Naive B cell (primary cell): ENCODE data around the gene KCNMB2. TPM values are rescaled to one million over a fixed set of nuclear protein-coding genes. Genes with fewer than 3 reads are reported as not detected.
"Not testable (repeated sequence)": the region's sequence is repeated elsewhere in the genome, so short reads cannot be mapped to it uniquely, and the experiment has no call there.

Source experiments
- ATAC-seq, 2 donors: fragments of 150-1000 bp; cut with Tn5 transposase; 2 replicates each; pipeline ENCODE4 v1.10.0; 2021; ENCODE audit warnings: low read depth in 2 of 2, mild to moderate bottlenecking in 2 of 2, moderate library complexity in 2 of 2
- DNase-seq: peaks from one replicate; pipeline ENCODE4 v3.0.0; 2022
- H3K27ac Mint-ChIP-seq, 6 donors: one replicate each; pipeline ENCODE4 v1.8.0; 2020 to 2022; ENCODE audit warnings: mild to moderate bottlenecking in 6 of 6, mixed read lengths in 6 of 6, moderate library complexity in 5 of 6, inconsistent platforms in 2 of 6
- H3K27me3 Mint-ChIP-seq, 3 donors: one replicate each; pipeline ENCODE4 v1.8.0; 2021 to 2022; ENCODE audit warnings: mixed read lengths in 3 of 3, mild to moderate bottlenecking in 1 of 3
- H3K36me3 Mint-ChIP-seq, 2 donors: one replicate each; pipeline ENCODE4 v1.8.0; 2020 to 2022; ENCODE audit warnings: mixed read lengths in 2 of 2, inconsistent platforms in 1 of 2, mild to moderate bottlenecking in 1 of 2
- H3K4me1 Mint-ChIP-seq, 3 donors: one replicate each; pipeline ENCODE4 v1.8.0; 2020 to 2022; ENCODE audit warnings: mixed read lengths in 3 of 3, inconsistent platforms in 1 of 3, mild to moderate bottlenecking in 1 of 3, moderate library complexity in 1 of 3
- H3K4me3 Mint-ChIP-seq, 8 donors: one replicate each; pipeline ENCODE4 v1.8.0; 2020 to 2022; ENCODE audit warnings: mild to moderate bottlenecking in 8 of 8, mixed read lengths in 8 of 8, moderate library complexity in 8 of 8, inconsistent platforms in 2 of 8
- H3K9me3 Mint-ChIP-seq, 7 donors: one replicate each; pipeline ENCODE4 v1.8.0; 2020 to 2022; ENCODE audit warnings: mixed read lengths in 7 of 7, mild to moderate bottlenecking in 5 of 7, inconsistent platforms in 2 of 7, moderate library complexity in 1 of 7
- polyA plus RNA-seq, 6 donors: library from polyadenylated mRNA; unstranded; fragments of 300-500 nt; fragmentation: Illumina TruSeq; gene quantifications; one replicate each; pipeline ENCODE4 v1.2.3, GENCODE V29; 2021; ENCODE audit warnings: low read depth in 6 of 6

KCNMB2 gene
- polyA plus RNA-seq, 6 donors from 2014 or later: not detected

- Mint-ChIP-seq H3K4me1 (no peaks in the 10 kb centered on the region), H3K27ac (no peak overlapping the region), H3K27me3 (peaks cover 8 to 13% (median 10%) of the 10 kb centered on the region in 3 donors), H3K4me3 (no peak overlapping the region), H3K36me3 (no peaks in the 10 kb centered on the region), H3K9me3 (peaks cover 0 to 13% (median 3%) of the 10 kb centered on the region in 7 donors)
- ATAC-seq (no peak), DNase-seq (no peak)
These were observed 8.3 kb upstream of the KCNMB2 start for GRCh38 chr3:178527981-178528380.

- no peaks in the 10 kb centered on the region for H3K36me3 Mint-ChIP-seq
- H3K9me3 Mint-ChIP-seq: peaks cover 0 to 13% (median 3%) of the 10 kb centered on the region in 7 donors
- peaks cover 14 to 24% (median 17%) of the 10 kb centered on the region in 3 donors for H3K27me3 Mint-ChIP-seq
- no peak for ATAC-seq
- no peaks in the 10 kb centered on the region for H3K4me1 Mint-ChIP-seq
- H3K4me3 Mint-ChIP-seq: no peak overlapping the region
- DNase-seq: no peak
- H3K27ac Mint-ChIP-seq: no peak overlapping the region
These were observed 6.5 kb upstream of the KCNMB2 start for GRCh38 chr3:178529606-178530225.

- no peak for DNase-seq
- H3K9me3 Mint-ChIP-seq: peaks cover 0 to 13% (median 3%) of the 10 kb centered on the region in 7 donors
- no peaks in the 10 kb centered on the region for H3K36me3 Mint-ChIP-seq
- H3K27me3 Mint-ChIP-seq: peaks cover 28 to 35% (median 30%) of the 10 kb centered on the region in 3 donors
- H3K4me3 Mint-ChIP-seq: no peak overlapping the region
- no peak overlapping the region for H3K27ac Mint-ChIP-seq
- no peak for ATAC-seq
- H3K4me1 Mint-ChIP-seq: peaks cover 5 to 6% (median 6%) of the 10 kb centered on the region in 3 donors
These were observed 3.8 kb upstream of the KCNMB2 start for GRCh38 chr3:178532476-178532875.

GRCh38 chr3:178537122-178537705, 978 bp downstream of the KCNMB2 start:
- DNase-seq: no peak
- peaks cover 5 to 6% (median 6%) of the 10 kb centered on the region in 3 donors for H3K4me1 Mint-ChIP-seq
- peaks cover 33 to 59% (median 41%) of the 10 kb centered on the region in 3 donors for H3K27me3 Mint-ChIP-seq
- peak overlapping the region in 1 of 8 donors; percentile 0 for H3K4me3 Mint-ChIP-seq
- no peaks in the 10 kb centered on the region for H3K9me3 Mint-ChIP-seq
- no peak overlapping the region for H3K27ac Mint-ChIP-seq
- no peaks in the 10 kb centered on the region for H3K36me3 Mint-ChIP-seq
- ATAC-seq: no peak

- peaks cover 32 to 59% (median 38%) of the 10 kb centered on the region in 3 donors for H3K27me3 Mint-ChIP-seq
- no peaks in the 10 kb centered on the region for H3K36me3 Mint-ChIP-seq
- no peak overlapping the region for H3K27ac Mint-ChIP-seq
- no peak for ATAC-seq
- DNase-seq: no peak
- no peaks in the 10 kb centered on the region for H3K9me3 Mint-ChIP-seq
- peaks cover 5 to 6% (median 6%) of the 10 kb centered on the region in 3 donors for H3K4me1 Mint-ChIP-seq
- no peak overlapping the region for H3K4me3 Mint-ChIP-seq
These were observed 1.8 kb downstream of the KCNMB2 start for GRCh38 chr3:178538056-178538455.

- DNase-seq (no peak), ATAC-seq (no peak)
- no peaks in the 10 kb centered on the region for H3K36me3 Mint-ChIP-seq
- H3K27ac Mint-ChIP-seq: no peak overlapping the region
- no peaks in the 10 kb centered on the region for H3K9me3 Mint-ChIP-seq
- no peak overlapping the region for H3K4me3 Mint-ChIP-seq
- peaks cover 26 to 41% (median 34%) of the 10 kb centered on the region in 3 donors for H3K27me3 Mint-ChIP-seq
- H3K4me1 Mint-ChIP-seq: peaks cover 5 to 6% (median 6%) of the 10 kb centered on the region in 3 donors
These were observed 3.9 kb downstream of the KCNMB2 start for GRCh38 chr3:178540184-178540583.

GRCh38 chr3:178545337-178545736, 9.1 kb downstream of the KCNMB2 start:
- no peak overlapping the region for H3K27ac Mint-ChIP-seq
- no peaks in the 10 kb centered on the region for H3K36me3 Mint-ChIP-seq
- no peak for DNase-seq
- no peak overlapping the region for H3K4me3 Mint-ChIP-seq
- peaks cover 3 to 14% (median 8%) of the 10 kb centered on the region in 3 donors for H3K27me3 Mint-ChIP-seq
- no peaks in the 10 kb centered on the region for H3K4me1 Mint-ChIP-seq
- H3K9me3 Mint-ChIP-seq: no peaks in the 10 kb centered on the region
- ATAC-seq: no peak

- DNase-seq (no peak), ATAC-seq (no peak)
- Mint-ChIP-seq H3K9me3 (no peaks in the 10 kb centered on the region), H3K4me1 (no peaks in the 10 kb centered on the region), H3K27ac (no peak overlapping the region), H3K36me3 (no peaks in the 10 kb centered on the region), H3K27me3 (peaks cover 0 to 8% (median 4%) of the 10 kb centered on the region in 3 donors), H3K4me3 (no peak overlapping the region)
These were observed 9.8 kb downstream of the KCNMB2 start for GRCh38 chr3:178546079-178546478.

GRCh38 chr3:178549426-178549825, 13.2 kb downstream of the KCNMB2 start:
- not testable (repeated sequence) for H3K9me3 Mint-ChIP-seq, H3K36me3 Mint-ChIP-seq, ATAC-seq, H3K4me1 Mint-ChIP-seq, DNase-seq, H3K27me3 Mint-ChIP-seq, H3K27ac Mint-ChIP-seq, H3K4me3 Mint-ChIP-seq

- Mint-ChIP-seq H3K27me3 (peaks cover 0 to 8% (median 0%) of the 10 kb centered on the region in 3 donors), H3K9me3 (peaks cover 0 to 5% (median 0%) of the 10 kb centered on the region in 7 donors), H3K36me3 (no peaks in the 10 kb centered on the region), H3K4me1 (no peaks in the 10 kb centered on the region), H3K4me3 (no peak overlapping the region), H3K27ac (no peak overlapping the region)
- DNase-seq (no peak), ATAC-seq (no peak)
These were observed 15.7 kb downstream of the KCNMB2 start for GRCh38 chr3:178551916-178552321.

- no peaks in the 10 kb centered on the region for H3K36me3 Mint-ChIP-seq
- H3K4me1 Mint-ChIP-seq: no peaks in the 10 kb centered on the region
- no peak overlapping the region for H3K4me3 Mint-ChIP-seq
- H3K27ac Mint-ChIP-seq: no peak overlapping the region
- peaks cover 0 to 17% (median 0%) of the 10 kb centered on the region in 3 donors for H3K27me3 Mint-ChIP-seq
- no peak for DNase-seq
- H3K9me3 Mint-ChIP-seq: peaks cover 0 to 5% (median 0%) of the 10 kb centered on the region in 7 donors
- no peak for ATAC-seq
These were observed 22.4 kb downstream of the KCNMB2 start for GRCh38 chr3:178558637-178559036.

- peaks cover 0 to 3% (median 0%) of the 10 kb centered on the region in 7 donors for H3K9me3 Mint-ChIP-seq
- DNase-seq: no peak
These were observed 24.5 kb downstream of the KCNMB2 start for GRCh38 chr3:178560759-178561158.

GRCh38 chr3:178561239-178561638, 25.0 kb downstream of the KCNMB2 start:
- Mint-ChIP-seq H3K27ac (no peak overlapping the region), H3K27me3 (peaks cover 0 to 9% (median 0%) of the 10 kb centered on the region in 3 donors), H3K4me3 (no peak overlapping the region), H3K4me1 (no peaks in the 10 kb centered on the region), H3K36me3 (no peaks in the 10 kb centered on the region), H3K9me3 (peaks cover 0 to 2% (median 0%) of the 10 kb centered on the region in 7 donors)
- DNase-seq (no peak), ATAC-seq (no peak)

More at GRCh38 chr3:178560759-178561158, 24.5 kb downstream of the KCNMB2 start:
- H3K27me3 Mint-ChIP-seq: peaks cover 0 to 13% (median 0%) of the 10 kb centered on the region in 3 donors
- ATAC-seq: no peak
- no peaks in the 10 kb centered on the region for H3K36me3 Mint-ChIP-seq
- no peaks in the 10 kb centered on the region for H3K4me1 Mint-ChIP-seq
- H3K27ac Mint-ChIP-seq: no peak overlapping the region
- H3K4me3 Mint-ChIP-seq: no peak overlapping the region
